LNCAP (cell line): Measurements from ENCODE around the gene FABP7.

Experiments used
- CTCF ChIP-seq: fragments of 450-650 bp; IDR thresholded peaks from 2 replicates; pipeline ENCODE4 v1.5.1; 2017; ENCODE audit warnings: mild to moderate bottlenecking

FABP7 gene

GRCh38 chr6:122753000-122753687 is 26.4 kb upstream of the FABP7 start:
- TF ChIP-seq CTCF, result no peak

- TF ChIP-seq CTCF, result no peak
Observed at GRCh38 chr6:122753688-122754056, 25.8 kb upstream of the FABP7 start.

GRCh38 chr6:122754191-122754731 is 25.3 kb upstream of the FABP7 start:
- TF ChIP-seq CTCF, result no peak

GRCh38 chr6:122755901-122756300 is 23.6 kb upstream of the FABP7 start:
- TF ChIP-seq CTCF, result no peak

- no peak for TF ChIP-seq CTCF
Observed at GRCh38 chr6:122758927-122759334, 20.6 kb upstream of the FABP7 start.

- no peak for TF ChIP-seq CTCF
Observed at GRCh38 chr6:122760330-122760729, 19.2 kb upstream of the FABP7 start.

GRCh38 chr6:122766256-122766655 is 13.3 kb upstream of the FABP7 start:
- no peak for TF ChIP-seq CTCF
